HFF-Myc (cell line): ENCODE results near the gene RXRA.

Source experiments
- DNase-seq: peaks from one replicate; pipeline ENCODE4 v3.0.0-alpha.2; 2011; ENCODE audit warnings: low read depth; ENCODE audit errors: extremely low read depth
- H3K4me3 ChIP-seq: replicated peaks from 2 replicates; pipeline ENCODE4 v1.5.1; 2011; ENCODE audit warnings: low read depth, mild to moderate bottlenecking, control low read depth, low read length
- TF ChIP-seq, protein P1 (sequence below): IDR thresholded peaks from 2 replicates; pipeline ENCODE4 v1.5.1; 2012; ENCODE audit warnings: mild to moderate bottlenecking, low read depth, low read length, control low read depth; ENCODE audit errors: missing control alignments

The RXRA gene

DNA sequence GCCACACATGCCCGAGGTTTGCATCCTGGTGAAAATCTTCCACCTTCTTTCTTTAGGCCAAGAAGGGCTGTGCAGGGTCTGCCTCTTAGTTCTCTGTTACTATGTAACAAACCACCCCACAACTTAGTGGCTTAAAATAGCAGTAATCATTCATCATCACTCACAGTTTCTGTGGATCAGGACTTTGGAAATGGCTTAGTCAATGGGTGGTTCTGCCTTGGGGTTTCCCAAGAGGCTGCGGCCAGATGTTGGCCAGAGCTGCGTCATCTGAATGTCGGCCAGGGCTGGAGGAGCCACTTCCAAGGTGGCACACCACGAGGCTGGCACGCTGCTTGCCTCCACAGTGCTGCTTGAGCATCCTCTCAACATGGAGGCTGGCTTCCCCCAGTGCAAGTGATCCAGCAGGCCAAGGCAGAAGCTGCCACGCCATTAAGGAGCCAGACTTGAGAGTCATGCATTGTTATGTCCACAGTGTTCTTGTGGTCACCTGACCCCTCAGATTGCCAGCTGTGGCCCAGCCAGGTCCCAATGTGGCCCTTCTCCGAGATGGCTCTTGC lies 135.2 kb downstream of the RXRA start:
- TF ChIP-seq, protein P1, sequence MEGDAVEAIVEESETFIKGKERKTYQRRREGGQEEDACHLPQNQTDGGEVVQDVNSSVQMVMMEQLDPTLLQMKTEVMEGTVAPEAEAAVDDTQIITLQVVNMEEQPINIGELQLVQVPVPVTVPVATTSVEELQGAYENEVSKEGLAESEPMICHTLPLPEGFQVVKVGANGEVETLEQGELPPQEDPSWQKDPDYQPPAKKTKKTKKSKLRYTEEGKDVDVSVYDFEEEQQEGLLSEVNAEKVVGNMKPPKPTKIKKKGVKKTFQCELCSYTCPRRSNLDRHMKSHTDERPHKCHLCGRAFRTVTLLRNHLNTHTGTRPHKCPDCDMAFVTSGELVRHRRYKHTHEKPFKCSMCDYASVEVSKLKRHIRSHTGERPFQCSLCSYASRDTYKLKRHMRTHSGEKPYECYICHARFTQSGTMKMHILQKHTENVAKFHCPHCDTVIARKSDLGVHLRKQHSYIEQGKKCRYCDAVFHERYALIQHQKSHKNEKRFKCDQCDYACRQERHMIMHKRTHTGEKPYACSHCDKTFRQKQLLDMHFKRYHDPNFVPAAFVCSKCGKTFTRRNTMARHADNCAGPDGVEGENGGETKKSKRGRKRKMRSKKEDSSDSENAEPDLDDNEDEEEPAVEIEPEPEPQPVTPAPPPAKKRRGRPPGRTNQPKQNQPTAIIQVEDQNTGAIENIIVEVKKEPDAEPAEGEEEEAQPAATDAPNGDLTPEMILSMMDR: no peak
- no peak overlapping the region for H3K4me3 ChIP-seq
- no peak for DNase-seq

DNA sequence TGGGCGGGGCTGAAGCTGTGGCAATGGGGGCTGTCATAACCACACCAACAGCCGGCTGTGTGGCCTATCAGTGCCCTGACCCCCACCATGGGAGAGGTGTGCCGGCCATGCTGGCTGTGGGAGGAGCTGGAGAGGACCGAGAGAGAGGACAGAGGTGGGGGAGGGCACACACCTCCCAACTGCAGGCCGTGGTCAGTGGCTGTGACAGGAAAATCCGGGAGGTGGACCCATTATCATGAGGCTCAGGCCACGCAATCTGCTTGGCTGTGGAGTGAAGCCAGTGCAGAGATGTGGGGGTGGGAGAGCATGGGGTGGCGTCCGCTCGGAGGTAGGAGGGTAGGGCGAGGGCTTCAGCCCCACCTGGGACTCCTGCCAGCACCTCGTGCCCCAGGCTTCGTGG lies 136.1 kb downstream of the RXRA start:
- TF ChIP-seq, protein P1: no peak
- no peak for DNase-seq

DNA sequence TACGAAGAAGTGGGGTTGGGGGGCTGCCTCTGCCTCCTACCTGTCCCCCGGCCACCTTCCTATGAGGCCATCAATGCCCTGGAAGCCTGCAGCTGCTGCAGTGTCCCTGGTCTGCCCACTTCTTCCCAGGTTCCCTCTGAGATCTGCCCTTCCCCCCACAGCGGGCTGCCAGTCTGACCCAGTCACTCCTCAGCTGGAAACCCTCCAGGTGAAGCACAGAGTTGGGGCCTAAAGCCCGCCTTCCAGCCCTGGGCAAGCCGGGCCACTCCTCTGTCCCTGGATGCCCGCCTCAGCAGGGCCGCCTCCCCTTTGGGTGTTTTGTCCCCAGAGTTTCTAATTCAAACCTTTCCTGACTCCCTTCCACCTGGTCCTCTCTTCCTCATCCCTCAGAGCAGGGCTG lies 137.0 kb downstream of the RXRA start:
- no peak overlapping the region for H3K4me3 ChIP-seq
- TF ChIP-seq, protein P1: no peak
- no peak for DNase-seq

More for the DNA sequence above, 136.1 kb downstream of the RXRA start:
- no peak overlapping the region for H3K4me3 ChIP-seq

DNA sequence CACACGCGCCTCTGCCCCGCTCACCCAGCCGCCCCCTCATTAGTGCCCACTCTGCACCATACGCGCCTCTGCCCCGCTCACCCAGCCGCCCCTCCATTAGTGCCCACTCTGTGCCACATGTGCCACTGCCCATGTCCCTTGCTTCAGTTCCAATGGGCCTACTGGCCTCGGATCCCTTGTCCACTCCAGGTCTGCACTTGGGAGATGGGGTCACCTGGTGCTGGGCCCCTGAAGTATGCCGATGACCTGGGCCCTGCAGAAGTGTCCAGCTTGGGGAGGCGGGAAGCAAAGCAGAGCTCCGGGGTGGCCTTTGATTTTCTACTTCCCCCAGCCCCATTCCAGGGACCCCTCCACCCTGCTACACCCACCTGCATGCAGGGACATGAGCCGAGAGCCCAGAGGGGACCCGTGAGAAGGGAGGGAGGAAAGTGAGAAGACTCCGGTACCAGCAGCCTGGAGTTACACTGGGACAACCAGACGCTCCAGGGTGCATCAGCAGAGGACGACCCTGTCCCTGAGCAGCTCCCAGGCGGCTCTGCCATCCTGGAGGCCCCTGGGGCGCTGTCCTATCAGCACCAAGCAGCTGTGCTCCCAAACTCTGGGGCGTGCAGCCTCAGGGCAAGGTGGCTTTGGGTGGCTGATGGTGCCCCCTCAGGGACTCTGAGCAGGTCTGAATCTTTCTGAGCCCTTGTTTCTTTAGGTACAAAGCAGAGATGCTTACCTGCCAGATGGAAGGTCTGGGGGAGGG lies 140.8 kb downstream of the RXRA start:
- H3K4me3 ChIP-seq: no peak overlapping the region
- DNase-seq: no peak
- TF ChIP-seq, protein P1: no peak

DNA sequence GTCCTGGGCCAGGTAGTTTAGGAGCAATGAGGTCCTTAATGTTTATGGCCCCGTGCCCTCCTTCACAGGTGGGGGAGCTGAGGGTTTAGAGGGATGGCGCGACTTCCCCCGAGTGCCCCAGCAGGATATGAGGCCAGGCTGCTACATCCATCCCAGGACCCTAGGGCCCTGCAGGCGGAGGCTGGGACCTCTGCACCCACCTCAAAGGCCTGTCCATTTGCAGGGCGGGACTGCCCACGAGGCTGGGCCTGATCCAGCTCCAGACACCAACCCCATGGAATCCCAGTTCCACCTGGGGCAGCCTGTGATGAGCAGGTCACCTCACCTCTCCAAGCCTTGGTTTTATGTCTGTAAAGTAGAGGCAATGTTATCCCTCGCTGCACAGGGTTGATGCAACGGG lies 142.1 kb downstream of the RXRA start:
- H3K4me3 ChIP-seq: no peak overlapping the region
- TF ChIP-seq, protein P1: no peak
- DNase-seq: no peak

DNA sequence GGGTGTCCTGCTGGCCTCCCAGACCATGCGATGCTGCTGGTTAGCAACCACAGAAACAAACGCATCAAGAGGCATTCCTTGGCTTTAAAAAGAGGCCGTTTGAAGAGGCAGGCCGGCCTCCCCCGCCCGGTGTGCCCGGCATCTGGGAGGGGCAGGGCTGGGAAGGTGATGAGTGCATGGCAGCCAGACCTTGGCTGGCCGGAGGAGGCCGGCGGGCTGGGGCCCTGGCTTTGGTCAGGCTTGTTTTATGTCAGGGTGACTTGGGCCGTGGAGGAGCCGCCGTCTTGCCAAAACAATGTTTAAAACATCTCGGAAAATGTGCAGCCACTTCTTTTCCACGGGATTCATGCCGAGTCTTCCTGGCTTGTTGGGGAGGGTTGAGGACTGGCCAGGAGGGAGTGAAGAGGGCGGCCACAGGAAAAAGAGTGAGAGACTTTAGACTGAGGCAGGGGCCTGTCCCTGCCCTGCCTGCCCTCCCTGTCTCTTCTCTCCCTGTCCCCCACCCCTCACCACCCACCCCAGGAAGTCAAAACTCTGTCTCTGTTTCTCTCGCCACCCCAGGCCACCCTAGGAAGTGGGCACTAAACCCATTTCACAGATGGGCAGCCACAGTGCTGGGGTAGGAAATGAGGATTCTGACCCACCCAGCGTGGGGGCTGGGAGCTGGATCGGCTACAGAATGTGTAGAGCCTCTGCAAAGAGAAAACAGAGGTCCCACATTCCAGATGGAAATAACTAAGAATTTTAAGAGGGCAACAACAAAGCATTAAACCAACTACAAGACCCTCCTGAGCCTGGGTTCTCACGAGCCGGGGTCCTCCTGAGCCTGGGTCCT lies 143.0 kb downstream of the RXRA start:
- TF ChIP-seq, protein P1: no peak
- DNase-seq: no peak

More for the DNA sequence above, 143.0 kb downstream of the RXRA start:
- no peak overlapping the region for H3K4me3 ChIP-seq
